HG02938 (cell line): Measurements from ENCODE around the gene NAA38.

Experiments
- ATAC-seq: cut with Tn5 transposase; IDR thresholded peaks from one replicate; pipeline ENCODE4 v1.9.1; 2021; ENCODE audit warnings: mild to moderate bottlenecking, moderate library complexity; ENCODE audit not compliant: unreplicated experiment

The NAA38 gene

GRCh38 chr17:7841915-7842379 is 15.4 kb downstream of the NAA38 start:
- peak; percentile 13 for ATAC-seq

GRCh38 chr17:7841396-7841914 is 15.9 kb downstream of the NAA38 start:
- no peak for ATAC-seq

GRCh38 chr17:7840875-7841274 is 16.5 kb downstream of the NAA38 start:
- ATAC-seq: no peak

- ATAC-seq: no peak
These were observed 16.9 kb downstream of the NAA38 start for GRCh38 chr17:7840441-7840840.

- no peak for ATAC-seq
These were observed 17.5 kb downstream of the NAA38 start for GRCh38 chr17:7839876-7840261.

- no peak for ATAC-seq
These were observed 18.0 kb downstream of the NAA38 start for GRCh38 chr17:7839190-7839875.

- ATAC-seq: no peak
These were observed 19.0 kb downstream of the NAA38 start for GRCh38 chr17:7838090-7839075.

GRCh38 chr17:7837408-7838088 is 19.8 kb downstream of the NAA38 start:
- no peak for ATAC-seq

- ATAC-seq: no peak
These were observed 20.6 kb downstream of the NAA38 start for GRCh38 chr17:7836596-7837407.

- no peak for ATAC-seq
These were observed 21.4 kb downstream of the NAA38 start for GRCh38 chr17:7835814-7836595.

- peak; percentile 40 for ATAC-seq
These were observed 22.2 kb downstream of the NAA38 start for GRCh38 chr17:7834957-7835813.

GRCh38 chr17:7834542-7834956 is 22.8 kb downstream of the NAA38 start:
- no peak for ATAC-seq

- peak; percentile 38 for ATAC-seq
These were observed 23.4 kb downstream of the NAA38 start, which contains the start of gene KDM6B for GRCh38 chr17:7833795-7834541. TSS of gene KDM6B (plus strand) at chr17:7834217. CDS start at chr17:7845555, 11,338 bp downstream.

- ATAC-seq: no peak
These were observed 24.2 kb downstream of the NAA38 start for GRCh38 chr17:7833011-7833794.

GRCh38 chr17:7832431-7832830 is 24.9 kb downstream of the NAA38 start:
- no peak for ATAC-seq

GRCh38 chr17:7831233-7831632 is 26.1 kb downstream of the NAA38 start:
- no peak for ATAC-seq

GRCh38 chr17:7830616-7831015 is 26.7 kb downstream of the NAA38 start:
- no peak for ATAC-seq
